T-helper 2 cell treated with Interferon-gamma antibody and Interleukin-4, amounts not matched to agents 100 ng/mL and 5 ng/mL, for 36 hours (primary cell): ENCODE measurements around the gene CLASP1. TPM values are rescaled to one million over a fixed set of nuclear protein-coding genes. Genes with fewer than 3 reads are reported as not detected.
"Not testable (repeated sequence)": the region's sequence is repeated elsewhere in the genome, so short reads cannot be mapped to it uniquely, and the experiment has no call there.

Experiments
- intact Hi-C: fragments of 100-400 bp; cut with micrococcal nuclease; formaldehyde crosslinking; loops from one replicate; pipeline ENCODE4 v1.15.1; 2023
- total RNA-seq: library from RNA; stranded (reverse); gene quantifications from 2 replicates; pipeline ENCODE4 v1.2.3, GENCODE V29; 2022

CLASP1 gene
- total RNA-seq, 1 donor from 2014 or later: 54.7 TPM

DNA sequence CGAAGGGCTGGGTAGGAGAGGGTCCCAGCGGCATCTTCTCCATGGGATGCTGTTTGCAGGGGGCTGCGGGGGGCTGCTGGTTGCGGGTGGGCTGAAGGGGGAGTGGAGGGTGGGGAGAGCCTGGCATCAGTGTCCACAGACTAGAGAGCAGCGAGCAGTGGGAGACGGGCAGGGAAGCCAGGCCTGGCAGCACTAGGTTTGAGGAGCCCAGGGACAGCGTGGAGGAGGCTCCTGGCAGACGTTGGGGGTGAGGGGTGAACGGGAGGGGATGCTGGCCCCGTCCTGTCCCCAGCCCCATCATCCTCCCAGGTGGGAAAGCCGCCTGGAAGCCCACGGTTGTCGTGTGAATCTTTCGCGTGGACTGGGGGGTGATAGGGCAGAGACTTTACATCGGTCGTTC lies 316.0 kb downstream of the CLASP1 start:
- intact Hi-C loops: no loop called here

DNA sequence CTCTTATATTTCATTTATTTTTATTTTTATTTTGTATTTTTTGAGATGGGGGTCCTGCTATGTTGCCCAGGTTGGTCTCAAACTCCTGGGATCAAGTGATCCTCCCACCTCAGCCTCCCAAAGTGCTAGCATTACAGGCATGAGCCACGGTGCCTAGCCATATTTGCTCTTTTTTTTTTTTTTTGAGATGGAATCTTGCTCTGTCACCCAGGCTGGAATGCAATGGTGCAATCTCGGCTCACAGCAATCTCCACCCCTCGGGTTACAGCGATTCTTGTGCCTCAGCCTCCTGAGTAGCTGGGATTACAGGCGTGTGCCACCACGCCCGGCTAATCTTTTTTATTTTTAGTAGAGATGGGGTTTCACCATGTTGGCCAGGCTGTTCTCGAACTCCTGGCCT lies 317.9 kb downstream of the CLASP1 start:
- intact Hi-C loops: not testable (repeated sequence)

DNA sequence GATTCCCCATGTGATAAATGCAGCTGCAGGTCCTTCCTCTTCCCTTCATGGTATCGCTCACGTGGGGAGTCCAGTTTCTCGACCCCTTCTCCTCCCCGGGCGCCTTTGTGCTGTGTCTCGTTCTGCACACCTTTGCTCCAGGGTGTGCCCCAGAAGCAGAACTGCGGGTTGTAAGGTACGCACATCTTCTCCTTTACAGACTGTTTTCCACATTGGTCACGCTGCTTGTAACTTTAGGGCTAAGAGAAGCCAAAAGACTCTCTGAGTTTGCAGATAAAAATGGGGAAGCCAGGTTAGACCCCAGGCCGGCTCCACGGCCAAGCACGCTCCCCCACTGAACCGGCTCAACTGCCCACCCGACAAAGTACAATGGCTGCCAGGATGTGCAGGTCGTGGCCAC lies 318.3 kb downstream of the CLASP1 start:
- intact Hi-C loops: no loop called here

DNA sequence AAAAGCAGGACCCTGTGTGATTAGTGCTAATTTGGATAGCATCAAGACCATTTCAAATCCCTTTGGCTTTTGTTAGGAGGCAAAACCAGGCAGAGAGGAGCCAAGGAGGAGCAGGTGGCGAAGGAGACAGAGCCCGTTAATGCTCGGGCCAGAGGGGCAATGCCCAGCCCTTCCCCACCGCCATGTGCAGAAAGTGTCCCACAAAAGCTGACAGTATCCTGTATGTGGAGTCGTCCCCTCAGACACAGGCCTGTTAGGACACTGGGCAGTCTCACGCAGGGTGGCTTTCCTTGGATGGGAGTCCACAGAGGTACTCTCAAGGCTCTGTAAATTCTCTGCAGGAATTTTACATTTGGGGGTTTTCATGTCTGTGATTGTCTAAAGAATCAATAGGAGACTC lies 319.5 kb downstream of the CLASP1 start:
- intact Hi-C loops: no loop called here

DNA sequence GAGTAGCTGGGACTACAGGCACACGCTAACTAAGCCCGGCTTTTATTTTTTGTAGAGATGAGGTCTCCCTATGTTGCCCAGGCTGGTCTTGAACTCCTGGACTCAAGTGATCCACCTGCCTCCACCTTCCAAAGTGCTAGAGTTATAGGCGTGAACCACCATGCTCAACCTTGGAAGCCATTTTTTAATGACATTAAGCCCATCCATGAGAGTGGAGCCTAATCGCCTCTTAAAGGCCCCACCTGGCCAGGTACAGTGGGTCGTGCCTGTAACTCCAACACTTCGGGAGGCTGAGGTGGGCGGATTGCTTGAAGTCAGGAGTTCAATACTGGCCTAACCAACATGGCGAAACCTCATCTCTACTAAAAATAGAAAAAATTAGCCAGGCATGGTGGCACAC lies 322.6 kb downstream of the CLASP1 start:
- intact Hi-C loops: no loop called here

DNA sequence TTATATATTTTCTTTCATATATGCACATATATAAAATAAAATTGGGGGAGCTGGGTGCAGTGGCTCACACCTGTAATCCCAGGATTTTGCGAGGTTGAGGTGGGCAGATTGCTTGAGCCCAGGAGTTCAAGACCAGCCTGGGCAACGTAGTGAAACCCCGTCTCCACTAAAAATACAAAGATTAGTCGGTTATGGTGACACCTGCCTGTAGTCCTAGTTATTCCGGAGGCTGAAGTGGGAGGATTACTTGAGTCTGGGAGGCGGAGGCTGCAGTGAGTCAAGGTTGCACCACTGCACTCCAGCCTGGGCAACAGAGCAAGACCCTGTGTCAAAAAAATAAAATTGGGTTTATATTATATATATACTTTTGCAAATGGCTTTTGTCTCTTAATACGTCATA lies 324.7 kb downstream of the CLASP1 start:
- intact Hi-C loops: no loop called here

DNA sequence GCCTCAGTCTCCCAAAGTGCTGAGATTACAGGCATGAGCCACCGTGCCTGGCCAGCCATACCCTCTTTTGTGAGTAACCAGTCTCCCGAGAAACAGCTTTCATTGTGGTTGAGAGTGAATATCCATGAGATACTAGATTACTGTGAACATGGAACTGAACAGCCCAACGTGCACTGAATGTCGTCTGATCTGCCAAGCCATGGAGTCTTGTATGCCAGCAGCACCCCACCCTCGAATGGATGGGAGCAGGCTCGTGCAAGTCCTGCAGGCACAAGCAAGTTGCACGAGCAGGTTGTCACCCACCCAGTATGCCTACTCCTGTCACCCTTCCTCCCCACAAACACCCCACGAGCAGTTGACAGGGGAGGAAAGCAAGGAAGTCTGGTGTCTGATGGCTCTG lies 327.8 kb downstream of the CLASP1 start:
- intact Hi-C loops: no loop called here

DNA sequence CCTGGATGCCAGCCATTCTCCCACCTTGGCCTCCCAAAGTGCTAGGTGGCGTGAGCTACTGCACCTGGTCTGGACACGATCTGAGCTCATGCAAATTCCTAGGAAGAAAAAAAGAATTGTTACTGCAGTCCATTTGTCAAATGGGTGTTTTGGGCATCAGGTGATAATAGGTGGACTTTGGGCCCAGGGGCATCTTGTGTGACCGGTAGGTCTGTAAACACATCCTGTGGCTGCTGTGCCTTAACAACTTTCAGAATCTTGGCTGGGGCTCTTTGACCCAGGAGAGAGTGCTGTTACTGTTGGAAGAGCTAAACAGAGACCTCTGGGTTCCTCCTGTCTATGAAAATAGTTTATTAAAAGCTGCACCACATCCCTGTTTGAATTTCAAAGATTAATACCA lies 329.3 kb downstream of the CLASP1 start:
- intact Hi-C loops: no loop called here

DNA sequence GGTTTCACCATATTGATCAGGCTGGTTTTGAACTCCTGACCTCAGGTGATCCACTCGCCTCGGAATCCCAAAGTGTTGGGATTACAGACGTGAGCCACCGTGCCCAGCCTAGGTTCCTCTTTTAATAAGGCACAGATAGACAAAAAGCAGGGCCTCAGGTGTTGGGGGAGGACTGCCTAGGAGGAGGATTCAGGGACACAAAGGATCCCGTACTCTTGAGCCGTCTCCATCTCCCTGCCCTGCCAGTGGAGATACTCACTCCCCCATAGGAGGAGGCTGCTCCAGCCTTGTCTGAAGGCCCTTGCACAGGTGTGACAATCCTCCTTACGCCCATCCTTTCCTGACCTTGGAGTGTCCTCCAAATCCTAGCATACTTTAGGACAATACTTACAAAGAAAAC lies 332.3 kb downstream of the CLASP1 start:
- intact Hi-C loops: no loop called here

DNA sequence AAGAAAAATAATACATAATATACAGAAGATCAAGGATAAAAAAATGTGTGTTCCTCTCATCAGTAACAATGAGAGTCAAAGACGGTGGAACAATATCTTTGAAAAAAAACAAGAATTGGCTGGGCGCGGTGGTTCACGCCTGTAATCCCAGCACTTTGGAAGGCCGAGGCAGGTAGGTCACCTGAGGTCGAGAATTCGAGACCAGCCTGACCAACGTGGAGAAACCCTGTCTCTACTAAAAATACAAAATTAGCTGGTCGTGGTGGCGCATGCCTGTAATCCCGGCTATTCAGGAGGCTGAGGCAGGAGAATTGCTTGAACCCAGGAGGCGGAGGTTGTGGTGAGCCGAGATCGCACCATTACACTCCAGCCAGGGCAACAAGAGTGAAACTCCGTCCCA lies 335.6 kb downstream of the CLASP1 start:
- intact Hi-C loops: not testable (repeated sequence)

DNA sequence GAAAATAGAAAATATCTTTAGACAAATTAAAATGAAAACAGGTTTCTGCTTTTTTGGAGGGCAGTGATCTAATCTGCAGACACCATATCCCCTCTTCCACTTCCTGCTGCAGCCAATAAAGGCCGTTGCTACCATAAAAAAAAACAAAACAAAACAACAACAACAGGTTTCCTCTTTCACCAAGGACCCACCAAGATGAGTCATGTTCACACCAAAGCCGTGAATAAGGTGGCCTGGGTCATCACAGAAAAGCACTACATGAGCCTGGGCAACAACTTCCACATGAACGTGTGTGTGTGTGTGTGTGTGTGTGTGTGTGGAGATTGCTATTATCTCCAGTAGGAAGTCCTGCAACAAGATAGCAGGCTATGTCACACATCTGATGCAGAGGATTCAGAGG lies 339.5 kb downstream of the CLASP1 start:
- intact Hi-C loops: no loop called here

DNA sequence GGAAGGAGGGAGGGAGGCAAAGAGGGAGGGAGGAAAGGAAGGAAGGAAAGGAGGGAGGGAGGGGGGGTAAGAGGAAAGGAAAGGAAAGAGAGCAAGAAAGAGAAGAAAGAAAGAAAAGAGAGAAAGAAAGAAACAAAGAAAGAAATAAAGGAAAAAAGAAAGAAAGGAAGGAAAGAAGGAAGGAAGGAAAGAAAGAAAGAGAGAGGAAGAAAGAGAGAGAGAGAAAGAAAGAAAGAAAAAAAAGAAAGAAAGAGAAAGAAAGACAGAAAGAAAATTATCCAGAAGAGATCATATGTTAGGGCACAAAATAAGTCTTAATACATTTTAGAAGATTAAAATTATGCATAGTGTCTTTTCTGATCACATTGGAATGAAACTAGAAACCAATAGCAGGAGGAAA lies 339.9 kb downstream of the CLASP1 start:
- intact Hi-C loops: no loop called here

DNA sequence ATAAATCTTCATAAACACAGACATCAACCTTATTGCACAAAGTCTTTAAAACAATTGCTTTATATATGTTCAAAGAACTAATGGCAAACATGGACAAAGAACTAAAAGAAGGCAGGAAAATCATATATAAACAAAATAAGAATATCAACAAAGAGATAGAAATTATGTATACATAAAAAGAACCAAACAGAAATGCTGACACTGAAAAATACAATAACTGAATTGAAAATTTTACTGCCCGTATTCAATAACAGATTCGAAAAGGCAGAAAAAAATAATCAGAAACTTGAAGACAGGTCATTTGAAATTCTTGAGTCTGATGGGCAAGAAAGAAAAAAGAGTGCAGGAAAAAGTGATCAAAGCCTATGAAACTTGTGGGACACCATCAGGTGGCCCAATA lies 342.2 kb downstream of the CLASP1 start:
- intact Hi-C loops: no loop called here

DNA sequence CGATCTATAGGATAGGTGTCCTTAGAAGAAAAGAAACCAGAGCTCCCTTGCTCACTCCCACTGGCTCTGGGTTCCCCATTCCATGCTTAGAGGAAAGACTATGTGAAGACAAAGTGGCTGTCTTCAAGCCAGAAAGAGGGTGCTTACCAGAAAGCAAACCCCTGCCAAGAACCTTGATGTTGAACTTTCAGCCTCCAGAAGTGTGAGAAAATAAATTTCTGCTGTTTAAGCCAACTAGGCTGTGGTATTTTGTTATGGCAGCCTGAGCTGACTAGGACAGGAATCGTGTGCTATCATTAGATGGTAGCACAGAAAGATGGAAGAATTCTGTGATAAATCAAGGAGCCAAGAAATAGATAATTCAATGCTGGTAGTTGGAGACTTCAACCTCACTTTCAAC lies 344.3 kb downstream of the CLASP1 start:
- intact Hi-C loops: no loop called here

DNA sequence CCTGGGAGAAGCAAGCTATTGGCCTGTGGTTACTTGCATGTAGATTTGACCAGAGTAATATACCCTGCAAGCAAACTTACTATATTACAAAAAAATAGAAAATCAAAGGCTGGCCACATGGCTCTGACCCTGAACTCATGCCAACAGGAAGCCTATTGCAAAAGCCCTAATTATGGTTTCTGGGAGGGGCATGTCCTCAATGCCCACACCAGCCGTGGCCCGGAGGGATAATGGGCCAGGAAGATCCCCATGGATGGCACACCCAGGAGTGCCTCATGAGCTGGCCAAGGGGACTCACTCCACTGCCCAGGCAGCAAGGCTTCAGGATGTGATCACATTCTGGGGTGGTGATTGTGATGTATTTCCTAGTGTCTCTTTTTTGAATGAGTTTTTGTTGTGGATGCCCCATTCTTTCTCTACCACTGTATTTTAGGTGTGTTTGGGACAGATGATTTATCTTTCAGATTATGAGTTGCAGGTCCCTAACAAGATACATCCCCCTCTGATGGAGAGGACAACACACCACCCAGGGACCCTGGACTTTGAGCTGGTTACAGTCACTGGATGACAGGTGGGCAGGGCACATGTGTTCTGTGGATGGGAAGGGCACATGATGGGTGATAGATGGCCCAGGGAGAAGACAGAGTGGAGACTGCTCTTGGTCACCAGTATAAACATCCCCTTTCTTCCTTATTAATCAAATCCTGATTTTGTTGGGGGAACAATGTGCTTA lies 345.6 kb downstream of the CLASP1 start:
- intact Hi-C loops: no loop called here

DNA sequence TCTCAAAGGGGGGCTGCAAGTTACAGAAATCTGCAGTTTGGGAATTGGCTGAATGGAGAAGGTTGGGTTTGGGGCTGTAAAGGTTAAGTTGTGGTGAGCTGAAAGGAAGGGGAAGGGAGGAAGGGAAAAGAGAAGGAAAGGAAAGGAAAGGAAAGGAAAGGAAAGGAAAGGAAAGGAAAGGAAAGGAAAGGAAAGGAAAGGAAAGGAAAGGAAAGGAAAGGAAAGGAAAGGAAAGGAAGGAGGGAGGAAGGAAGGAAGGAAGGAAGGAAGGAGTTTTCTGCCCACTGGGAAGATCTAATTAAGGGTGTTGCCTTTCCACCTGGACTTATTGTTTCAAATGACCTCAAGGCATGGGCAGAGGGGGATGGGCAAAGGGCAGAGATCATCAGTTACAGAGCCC lies 348.1 kb downstream of the CLASP1 start:
- intact Hi-C loops: not testable (repeated sequence)

DNA sequence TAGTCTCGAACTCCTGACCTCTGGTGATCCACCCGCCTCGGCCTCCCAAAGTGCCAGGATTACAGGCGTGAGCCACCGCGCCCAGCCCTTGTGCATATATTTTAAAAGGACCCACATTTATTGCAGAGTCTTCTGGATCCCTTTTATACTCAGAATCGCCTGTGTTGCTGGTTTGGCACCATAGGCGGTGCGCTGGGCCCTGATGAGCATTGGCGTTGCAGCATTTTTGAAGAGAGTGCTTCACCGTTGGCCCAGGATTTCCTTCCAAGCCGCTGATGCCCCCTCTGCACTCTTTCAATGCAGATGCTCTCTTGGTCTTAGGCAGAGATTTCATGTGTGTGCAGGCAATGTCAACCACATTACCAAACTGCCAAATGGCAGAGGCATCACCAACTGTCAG lies 350.8 kb downstream of the CLASP1 start:
- intact Hi-C loops: no loop called here

DNA sequence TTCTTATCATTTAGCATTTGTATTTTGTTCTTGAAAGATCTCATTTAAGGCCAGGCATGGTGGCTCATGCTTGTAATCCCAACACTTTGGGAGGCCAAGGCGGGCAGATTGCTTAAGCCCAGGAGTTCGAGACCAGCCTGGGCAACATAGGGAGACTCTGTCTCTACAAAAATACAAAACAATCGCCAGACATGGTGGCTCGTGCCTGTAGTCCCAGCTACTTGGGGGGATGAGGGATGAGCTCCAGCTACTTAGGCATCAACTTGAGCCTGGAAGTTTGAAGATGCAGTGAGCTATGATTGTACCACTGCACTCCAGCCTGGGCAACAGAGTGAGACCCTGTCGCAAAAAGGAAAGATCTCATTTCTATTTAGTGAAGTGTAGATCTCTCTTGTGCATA lies 351.4 kb downstream of the CLASP1 start:
- intact Hi-C loops: not testable (repeated sequence)

DNA sequence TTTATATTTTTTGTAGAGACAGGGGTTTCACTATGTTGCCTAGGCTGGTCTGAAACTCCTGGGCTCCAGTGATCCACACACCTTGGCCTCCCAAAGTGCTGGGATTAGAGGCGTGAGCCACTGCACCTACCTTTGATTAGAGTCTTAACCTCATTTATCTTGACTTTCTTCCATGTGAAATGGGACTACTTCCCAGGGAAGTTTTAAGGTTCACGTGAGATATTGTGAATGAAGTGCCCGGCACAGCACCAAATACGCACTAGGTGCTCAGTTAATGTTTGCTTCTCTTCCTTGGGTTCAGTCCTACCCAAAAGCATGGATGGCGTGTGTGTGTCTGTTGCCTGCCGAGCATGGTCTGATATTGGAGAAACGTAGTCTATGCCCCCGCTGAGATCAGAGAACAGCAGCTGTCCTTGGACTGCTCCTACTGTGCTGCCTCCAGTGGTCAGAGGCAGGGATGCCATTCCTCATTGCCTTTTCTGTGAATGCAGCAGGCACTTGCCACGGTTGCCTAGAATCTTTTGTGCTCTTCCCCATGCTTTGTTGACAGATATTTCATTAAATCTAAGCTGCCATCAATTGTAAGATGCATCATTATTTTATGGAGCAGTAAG lies 351.9 kb downstream of the CLASP1 start:
- intact Hi-C loops: no loop called here

DNA sequence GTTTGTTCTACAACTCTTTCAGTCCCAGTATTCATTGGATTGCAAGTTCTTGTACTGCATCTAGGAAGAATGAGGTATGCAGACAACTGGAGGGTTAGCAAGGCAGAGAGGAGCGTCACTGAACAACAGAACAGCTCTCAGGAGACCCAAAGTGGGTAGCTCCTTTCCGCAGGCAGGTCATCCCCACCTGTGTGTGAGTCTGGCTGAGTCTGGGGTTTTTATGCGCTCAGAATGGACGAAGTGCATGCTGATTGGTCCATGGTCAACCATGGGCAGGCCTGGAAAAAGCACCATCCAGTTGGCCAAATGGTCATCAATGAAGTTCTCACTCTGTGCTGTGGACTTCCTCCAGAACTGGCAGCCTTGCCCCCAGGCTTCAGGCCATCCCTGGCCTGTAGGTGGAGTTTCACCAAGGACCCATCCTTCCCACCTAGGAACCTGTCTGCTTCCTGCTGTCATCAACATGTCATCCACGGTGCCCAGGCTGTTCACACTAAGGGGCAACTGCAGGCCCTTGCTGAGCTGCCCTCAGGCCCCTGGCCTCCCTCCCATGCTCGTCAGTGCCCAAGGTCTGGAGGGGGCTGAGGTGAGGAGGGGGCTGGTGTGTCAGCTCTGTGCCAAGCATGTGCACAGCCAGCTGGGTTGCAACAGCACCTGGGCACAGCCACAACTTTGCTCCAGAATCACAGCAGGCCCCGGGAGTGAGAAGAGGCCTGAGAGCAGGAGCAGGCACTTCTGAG lies 353.2 kb downstream of the CLASP1 start:
- intact Hi-C loops: no loop called here

DNA sequence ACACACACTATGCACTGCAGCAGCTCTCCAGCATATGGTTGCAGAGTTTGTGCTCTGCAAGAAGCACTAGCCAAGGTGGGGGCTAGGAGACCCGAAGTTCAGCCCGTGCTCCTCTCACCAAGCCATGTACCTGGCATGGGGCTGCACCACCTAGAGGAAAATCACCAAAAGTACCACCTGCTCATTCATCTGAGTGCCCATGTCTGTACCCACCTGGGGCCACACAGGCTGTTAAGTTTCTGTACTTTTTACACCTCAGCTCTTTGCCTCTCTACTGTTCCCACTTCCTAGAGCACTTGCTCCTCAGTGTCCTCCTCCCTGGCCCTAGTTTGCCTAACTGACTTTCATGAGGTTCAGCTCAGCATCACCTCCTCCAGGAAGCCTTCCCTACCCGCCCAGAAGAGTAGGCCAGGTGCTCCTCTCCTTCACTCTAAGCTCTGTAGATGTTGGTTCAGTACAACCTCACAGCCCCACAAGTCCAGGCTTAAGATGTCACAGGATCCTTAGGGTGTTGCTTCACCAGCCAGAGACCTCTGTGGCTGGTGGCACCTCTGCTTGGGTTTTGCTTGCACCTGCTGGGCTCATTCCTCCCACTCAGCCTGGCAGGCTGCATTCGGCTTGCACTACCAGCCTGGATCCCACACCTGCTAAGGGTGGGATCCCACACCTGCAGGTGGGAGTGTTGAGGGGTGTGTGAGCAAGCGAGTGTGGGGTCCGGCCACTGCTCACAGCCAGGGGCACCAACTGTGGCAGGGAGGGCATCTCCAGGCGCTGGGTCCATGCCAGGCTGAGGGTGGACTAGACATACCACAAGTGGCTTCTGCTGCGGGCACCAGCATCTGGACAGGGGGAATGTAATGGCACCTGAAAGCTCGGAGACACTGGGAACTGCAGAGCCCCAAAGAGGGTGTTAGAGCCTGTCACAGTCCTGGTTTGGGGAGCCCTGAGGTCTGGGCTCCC lies 354.1 kb downstream of the CLASP1 start:
- intact Hi-C loops: no loop called here
